Gastroesophageal sphincter (tissue), 4 donors: ENCODE data around the gene NCK2. TPM values are rescaled to one million over a fixed set of nuclear protein-coding genes. Genes with fewer than 3 reads are reported as not detected.

Experiments
- ATAC-seq: fragments of 150-250 bp; one replicate; pipeline ENCODE4 v1.9.1; 2016; ENCODE audit warnings: mild to moderate bottlenecking, moderate library complexity
- H3K27ac ChIP-seq, 4 donors: fragments of 200-600 bp; sonication (generic) in 3 of 4; 1 replicate in 3 of 4; 2 replicates in 1 of 4; pipeline ENCODE4 v1.5.1; 2016 to 2019
- H3K27me3 ChIP-seq: fragments of 200-600 bp; sonication (generic); one replicate; pipeline ENCODE4 v1.5.1; 2019
- H3K36me3 ChIP-seq, 2 donors: fragments of 200-600 bp; sonication (generic); one replicate each; pipeline ENCODE4 v1.5.1; 2019; ENCODE audit warnings: control low read depth in 1 of 2
- H3K4me1 ChIP-seq, 3 donors: fragments of 200-600 bp; sonication (generic); 1 replicate in 2 of 3; 2 replicates in 1 of 3; pipeline ENCODE4 v1.5.1; 2016 to 2019; ENCODE audit warnings: control low read depth in 2 of 3
- H3K4me3 ChIP-seq, 2 donors: fragments of 200-600 bp; sonication (generic); one replicate each; pipeline ENCODE4 v1.5.1; 2019; ENCODE audit warnings: mild to moderate bottlenecking in 1 of 2, moderate library complexity in 1 of 2
- H3K9me3 ChIP-seq, 3 donors: fragments of 200-600 bp; sonication (generic); one replicate each; pipeline ENCODE4 v1.5.1; 2017 to 2019; ENCODE audit warnings: control low read depth in 2 of 3
- EP300 ChIP-seq: sonication (generic); formaldehyde crosslinking; IDR thresholded peaks from one replicate; pipeline ENCODE4 v1.6.1; 2017; ENCODE audit warnings: antibody characterized with exemption, mild to moderate bottlenecking
- POLR2A ChIP-seq, 2 donors: fragments of 450-650 bp; IDR thresholded peaks; one replicate each; pipeline ENCODE4 v1.6.1; 2017; ENCODE audit warnings: antibody characterized with exemption in 2 of 2, mild to moderate bottlenecking in 2 of 2, moderate library complexity in 1 of 2
- POLR2AphosphoS5 ChIP-seq: sonication (generic); formaldehyde crosslinking; IDR thresholded peaks from one replicate; pipeline ENCODE4 v1.6.1; 2017; ENCODE audit warnings: antibody characterized with exemption
- WGBS, 2 donors: methylation state at CpG; one replicate each; pipeline ENCODE4 v1.1.5; 2018; ENCODE audit warnings: low coverage in 1 of 2; 5-methylcytosine and 5-hydroxymethylcytosine counted together
- total RNA-seq, 4 donors: library from RNA; depleted of rRNA; stranded (reverse); fragments of >200 nt; gene quantifications; one replicate each; pipeline ENCODE4 v1.1.0, GENCODE V29; 2016
- TF ChIP-seq, protein P1 (sequence below), 4 experiments: fragments of 200-600 bp in 2 of 4; fragments of 450-650 bp in 2 of 4; sonication (generic) in 1 of 4; IDR thresholded peaks; one replicate each; pipeline ENCODE4 v1.5.1; 2017 to 2019; ENCODE audit warnings: antibody characterized with exemption in 4 of 4, mild to moderate bottlenecking in 2 of 4, moderate library complexity in 2 of 4

Gene NCK2
- total RNA-seq, 4 donors from 2014 or later: 63.0 to 131 (median 89.5) TPM

DNA sequence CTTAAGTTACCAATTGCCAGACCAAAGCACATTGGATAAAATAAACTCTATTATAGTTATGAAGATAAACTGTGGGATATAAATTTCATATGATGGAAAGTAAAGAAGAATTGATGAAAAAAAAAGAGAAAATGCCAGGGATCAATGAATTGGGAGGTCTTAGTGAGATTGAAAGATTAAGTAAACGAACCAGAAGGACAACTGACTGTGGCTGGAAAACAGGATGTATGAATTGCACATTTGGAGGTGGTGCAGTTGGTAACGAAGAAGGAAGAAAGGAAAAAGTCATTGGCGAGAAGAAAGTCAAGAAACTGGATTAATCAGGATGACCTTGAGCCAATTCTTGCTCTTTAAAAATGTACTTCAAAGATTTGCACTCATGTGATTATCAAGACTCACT, 166.7 kb downstream of the NCK2 start:
- H3K27ac ChIP-seq: no peak overlapping the region
- TF ChIP-seq POLR2A (IDR thresholded peaks at IDR 0.05): no peak
- TF ChIP-seq POLR2AphosphoS5: no peak
- TF ChIP-seq EP300: no peak
- TF ChIP-seq, protein P1, sequence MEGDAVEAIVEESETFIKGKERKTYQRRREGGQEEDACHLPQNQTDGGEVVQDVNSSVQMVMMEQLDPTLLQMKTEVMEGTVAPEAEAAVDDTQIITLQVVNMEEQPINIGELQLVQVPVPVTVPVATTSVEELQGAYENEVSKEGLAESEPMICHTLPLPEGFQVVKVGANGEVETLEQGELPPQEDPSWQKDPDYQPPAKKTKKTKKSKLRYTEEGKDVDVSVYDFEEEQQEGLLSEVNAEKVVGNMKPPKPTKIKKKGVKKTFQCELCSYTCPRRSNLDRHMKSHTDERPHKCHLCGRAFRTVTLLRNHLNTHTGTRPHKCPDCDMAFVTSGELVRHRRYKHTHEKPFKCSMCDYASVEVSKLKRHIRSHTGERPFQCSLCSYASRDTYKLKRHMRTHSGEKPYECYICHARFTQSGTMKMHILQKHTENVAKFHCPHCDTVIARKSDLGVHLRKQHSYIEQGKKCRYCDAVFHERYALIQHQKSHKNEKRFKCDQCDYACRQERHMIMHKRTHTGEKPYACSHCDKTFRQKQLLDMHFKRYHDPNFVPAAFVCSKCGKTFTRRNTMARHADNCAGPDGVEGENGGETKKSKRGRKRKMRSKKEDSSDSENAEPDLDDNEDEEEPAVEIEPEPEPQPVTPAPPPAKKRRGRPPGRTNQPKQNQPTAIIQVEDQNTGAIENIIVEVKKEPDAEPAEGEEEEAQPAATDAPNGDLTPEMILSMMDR (IDR thresholded peaks at IDR 0.05): no peak
- H3K36me3 ChIP-seq: no peaks in the 10 kb centered on the region
- peaks cover 0 to 24% (median 0%) of the 10 kb centered on the region in 3 donors for H3K9me3 ChIP-seq
- 78 to 92% methylated on average over 3 of the region's 3 CpGs for WGBS, 2 donors
- H3K4me3 ChIP-seq: no peak overlapping the region
- no peak for ATAC-seq
- H3K27me3 ChIP-seq: no peaks in the 10 kb centered on the region
- H3K4me1 ChIP-seq: peaks cover 0 to 45% (median 3%) of the 10 kb centered on the region in 3 donors

DNA sequence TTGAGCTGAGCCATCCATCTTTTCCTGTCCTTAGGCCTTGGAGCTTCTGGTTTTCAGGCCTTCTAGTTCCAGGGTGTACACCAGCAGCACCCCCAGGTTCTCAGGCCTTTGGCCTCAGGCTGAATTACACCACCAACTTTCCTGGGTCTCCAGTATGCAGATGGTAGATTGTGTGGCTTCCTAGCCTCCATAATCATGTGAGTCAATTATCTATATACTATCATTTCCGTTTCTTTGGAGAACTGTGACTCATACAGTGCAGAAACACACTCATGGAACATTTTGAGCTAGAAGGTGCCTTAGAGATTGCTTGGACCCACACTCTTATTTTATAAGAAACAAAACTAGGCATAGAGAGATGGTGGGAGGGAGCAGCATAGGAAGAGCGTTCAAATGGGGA, 167.4 kb downstream of the NCK2 start:
- Histone ChIP-seq H3K4me3 (no peak overlapping the region), H3K36me3 (no peaks in the 10 kb centered on the region), H3K9me3 (peaks cover 0 to 24% (median 0%) of the 10 kb centered on the region in 3 donors), H3K27me3 (no peaks in the 10 kb centered on the region), H3K27ac (no peak overlapping the region), H3K4me1 (peaks cover 0 to 38% (median 3%) of the 10 kb centered on the region in 3 donors)
- TF ChIP-seq POLR2A (IDR thresholded peaks at IDR 0.05) (no peak), EP300 (no peak), POLR2AphosphoS5 (no peak)
- TF ChIP-seq, protein P1 (IDR thresholded peaks at IDR 0.05): no peak
- WGBS, 2 donors: 89% methylated on average over 2 of the region's 2 CpGs; no CpG with 5 or more reads in 1 of the 2 donors
- no peak for ATAC-seq

DNA sequence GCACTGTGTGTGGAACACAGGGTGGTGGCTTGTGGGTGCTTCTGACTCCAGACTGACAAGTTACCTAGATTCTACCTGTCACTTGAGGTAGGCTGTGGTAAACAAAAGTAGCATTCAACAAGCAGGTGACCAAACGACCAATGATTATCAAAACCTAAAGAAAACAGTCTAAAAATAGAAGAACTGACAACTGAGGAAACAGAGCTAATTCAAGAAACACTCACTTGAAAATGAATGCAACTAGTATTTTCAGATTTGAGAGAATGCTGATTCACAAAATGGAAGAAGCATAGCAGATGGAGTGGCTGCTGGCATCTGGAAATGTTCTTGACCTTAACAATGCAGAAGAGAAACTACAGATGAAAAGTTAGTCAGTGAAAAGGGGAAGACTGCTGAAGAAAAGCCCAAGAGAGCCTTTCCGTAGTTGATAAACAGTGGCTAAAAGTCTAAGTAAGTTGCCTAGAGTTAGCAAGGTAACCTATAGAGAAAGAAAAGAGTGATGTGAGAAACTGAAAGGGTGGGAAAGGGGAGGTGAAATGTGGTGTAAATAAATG, 170.4 kb downstream of the NCK2 start:
- no peaks in the 10 kb centered on the region for H3K36me3 ChIP-seq
- H3K9me3 ChIP-seq: peaks cover 0 to 24% (median 0%) of the 10 kb centered on the region in 3 donors
- no peak overlapping the region for H3K4me3 ChIP-seq
- no peak for TF ChIP-seq POLR2AphosphoS5
- no peak for TF ChIP-seq POLR2A (IDR thresholded peaks at IDR 0.05)
- TF ChIP-seq, protein P1 (IDR thresholded peaks at IDR 0.05): no peak
- no peak for TF ChIP-seq EP300
- no peaks in the 10 kb centered on the region for H3K27me3 ChIP-seq
- H3K4me1 ChIP-seq: peaks cover 0 to 11% (median 0%) of the 10 kb centered on the region in 3 donors
- no peak overlapping the region for H3K27ac ChIP-seq
- WGBS, 2 donors: 73 to 87% methylated on average over 2 of the region's 2 CpGs
- no peak for ATAC-seq

DNA sequence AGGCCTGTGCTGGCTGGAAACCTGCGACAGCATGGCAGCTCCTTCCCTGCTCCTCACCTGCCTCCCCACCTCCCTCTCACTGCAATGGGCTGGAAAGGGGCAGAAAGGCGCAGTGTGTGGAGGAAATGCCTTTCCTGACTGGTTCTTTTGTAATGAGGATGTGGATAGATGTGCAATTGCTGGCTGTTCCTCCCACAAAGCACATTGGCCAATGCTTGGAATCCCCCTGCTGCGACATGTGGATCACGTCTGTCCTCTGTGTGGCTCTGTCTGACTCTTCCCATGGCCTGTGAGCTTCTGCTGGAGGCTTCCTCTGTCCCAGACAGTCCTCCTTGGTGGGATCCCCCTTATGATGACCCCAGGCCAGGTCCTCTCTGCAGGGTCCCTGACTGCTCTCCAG, 172.5 kb downstream of the NCK2 start:
- H3K9me3 ChIP-seq: peaks cover 0 to 24% (median 0%) of the 10 kb centered on the region in 3 donors
- TF ChIP-seq, protein P1 (IDR thresholded peaks at IDR 0.05): no peak
- TF ChIP-seq EP300 (no peak), POLR2AphosphoS5 (no peak), POLR2A (IDR thresholded peaks at IDR 0.05) (no peak)
- no peaks in the 10 kb centered on the region for H3K27me3 ChIP-seq
- H3K27ac ChIP-seq: no peak overlapping the region
- H3K4me1 ChIP-seq: no peaks in the 10 kb centered on the region
- WGBS, 2 donors: 56 to 85% methylated on average over 2 to 3 of the region's 4 CpGs
- no peak for ATAC-seq
- H3K4me3 ChIP-seq: no peak overlapping the region
- no peaks in the 10 kb centered on the region for H3K36me3 ChIP-seq

GRCh38 chr2:105917688-105918087, 173.0 kb downstream of the NCK2 start:
- Histone ChIP-seq H3K36me3 (no peaks in the 10 kb centered on the region), H3K4me1 (no peaks in the 10 kb centered on the region), H3K4me3 (no peak overlapping the region), H3K27ac (no peak overlapping the region), H3K9me3 (peaks cover 0 to 24% (median 0%) of the 10 kb centered on the region in 3 donors), H3K27me3 (no peaks in the 10 kb centered on the region)
- no peak for TF ChIP-seq EP300
- TF ChIP-seq POLR2AphosphoS5: no peak
- TF ChIP-seq POLR2A (IDR thresholded peaks at IDR 0.05): no peak
- TF ChIP-seq, protein P1 (IDR thresholded peaks at IDR 0.05): no peak
- no peak for ATAC-seq
- 71 to 82% methylated on average over 1 to 3 of the region's 4 CpGs for WGBS, 2 donors
